A549 (cell line): ENCODE measurements around the gene COL19A1. TPM values are rescaled to one million over a fixed set of nuclear protein-coding genes. Genes with fewer than 3 reads are reported as not detected.

Experiments
- ATAC-seq, 2 experiments: fragments of 200-7000 bp in 1 of 2; fragments of >200 bp in 1 of 2; cut with Nextera tagmentation in 1 of 2; cut with Tn5 transposase in 1 of 2; 3 replicates each; pipeline versions ENCODE4 v1.8.0 to v1.9.1; 2018 to 2020; ENCODE audit warnings: mild to moderate bottlenecking in 1 of 2, moderate library complexity in 1 of 2
- CTCF ChIA-PET: fragments of 300-600 bp; sonication (Branson Sonifier 250); formaldehyde crosslinking; extraction: SDS; loops from one replicate; lab custom pipeline; 2021; ENCODE audit warnings: antibody characterized with exemption, inconsistent platforms; lab: Yijun Ruan, JAX
- POLR2A ChIA-PET: fragments of 350-600 bp; formaldehyde crosslinking; extraction: SDS; loops from one replicate; lab custom pipeline; 2021; ENCODE audit warnings: antibody characterized with exemption, inconsistent platforms; lab: Yijun Ruan, JAX
- DNase-seq, 2 experiments: peaks; one replicate each; pipeline versions ENCODE4 v3.0.0 to v3.0.0-alpha.2; 2011 to 2016; ENCODE audit warnings: low read depth in 1 of 2, low spot score in 1 of 2
- FAIRE-seq: peaks from 2 replicates; lab custom pipeline; 2011; peaks lifted over from hg19 to GRCh38; lab: Jason Lieb, UNC
- H3K27ac ChIP-seq, 2 experiments: fragments of >200 bp; sonication (Bioruptor Twin); formaldehyde crosslinking; 3 replicates each; pipeline ENCODE4 v1.5.1; 2016 to 2017
- H3K4me1 ChIP-seq: fragments of >200 bp; sonication (Bioruptor Twin); formaldehyde crosslinking; 3 replicates; pipeline ENCODE4 v1.6.1; 2016
- H3K4me2 ChIP-seq: fragments of >200 bp; sonication (Bioruptor Twin); formaldehyde crosslinking; 3 replicates; pipeline ENCODE4 v1.6.1; 2016
- H3K4me3 ChIP-seq: fragments of >200 bp; sonication (Bioruptor Twin); formaldehyde crosslinking; 3 replicates; pipeline ENCODE4 v1.5.1; 2016
- H3K9me3 ChIP-seq: fragments of >200 bp; sonication (Bioruptor Twin); formaldehyde crosslinking; 3 replicates; pipeline ENCODE4 v1.6.1; 2016
- CEBPB ChIP-seq, 2 experiments: fragments of >200 bp in 1 of 2; sonication (Bioruptor Twin) in 1 of 2; formaldehyde crosslinking in 1 of 2; IDR thresholded peaks; 2 replicates each; pipeline ENCODE4 v1.6.1; 2012 to 2016
- CTCF ChIP-seq: fragments of >200 bp; sonication (Bioruptor Twin); formaldehyde crosslinking; IDR thresholded peaks from 3 replicates; pipeline ENCODE4 v1.5.1; 2016
- EHF ChIP-seq: fragments of 250-450 bp; sonication (Bioruptor Pico); IDR thresholded peaks from 2 replicates; pipeline ENCODE4 v1.5.0; 2020; ENCODE audit warnings: mild to moderate bottlenecking
- HDAC2 ChIP-seq: fragments of 200-600 bp; sonication (generic); IDR thresholded peaks from 2 replicates; pipeline ENCODE4 v1.6.1; 2016
- HES2 ChIP-seq: fragments of >200 bp; sonication (Bioruptor Twin); formaldehyde crosslinking; IDR thresholded peaks from 2 replicates; pipeline ENCODE4 v1.6.1; 2016
- HOXB13 ChIP-seq: fragments of 250-450 bp; sonication (Bioruptor Pico); IDR thresholded peaks from 2 replicates; pipeline ENCODE4 v1.5.0; 2020; ENCODE audit warnings: low read depth, mild to moderate bottlenecking, moderate library complexity
- JUNB ChIP-seq: fragments of >200 bp; sonication (Bioruptor Twin); formaldehyde crosslinking; IDR thresholded peaks from 2 replicates; pipeline ENCODE4 v1.6.1; 2016
- MAFK ChIP-seq: fragments of 450-650 bp; IDR thresholded peaks from 2 replicates; pipeline ENCODE4 v1.6.1; 2014; ENCODE audit not compliant: partially characterized antibody
- MAX ChIP-seq: IDR thresholded peaks from 2 replicates; pipeline ENCODE4 v1.6.1; 2012
- MYC ChIP-seq: IDR thresholded peaks from 2 replicates; pipeline ENCODE4 v1.6.1; 2012; ENCODE audit warnings: mild to moderate bottlenecking, inconsistent platforms, low read length, improper control_type of control experiment, borderline replicate concordance
- NPAS2 ChIP-seq: fragments of 250-450 bp; sonication (Bioruptor Pico); IDR thresholded peaks from 2 replicates; pipeline ENCODE4 v1.8.0; 2022; ENCODE audit warnings: mild to moderate bottlenecking, moderate library complexity, borderline replicate concordance
- PBX3 ChIP-seq: IDR thresholded peaks from 2 replicates; pipeline ENCODE4 v1.6.1; 2012
- REST ChIP-seq: fragments of 200-600 bp; sonication (generic); IDR thresholded peaks from 2 replicates; pipeline ENCODE4 v1.6.1; 2016; ENCODE audit warnings: antibody characterized with exemption, mild to moderate bottlenecking, moderate library complexity
- TP53 ChIP-seq: fragments of 250-450 bp; sonication (Bioruptor Pico); IDR thresholded peaks from 2 replicates; pipeline ENCODE4 v1.5.0; 2021; ENCODE audit warnings: mild to moderate bottlenecking, moderate library complexity
- ZNF302 ChIP-seq: fragments of 250-450 bp; sonication (Bioruptor Pico); IDR thresholded peaks from 2 replicates; pipeline ENCODE4 v1.9.0; 2021; ENCODE audit warnings: inconsistent platforms, mild to moderate bottlenecking, moderate library complexity
- WGBS: methylation state at CpG from one replicate; pipeline ENCODE4 v1.1.6; 2017; ENCODE audit errors: missing lambda C conversion rate; 5-methylcytosine and 5-hydroxymethylcytosine counted together
- polyA plus RNA-seq, 4 experiments: library from polyadenylated mRNA; depleted of rRNA in 3 of 4; stranded (reverse); fragments of >200 nt; fragmentation: RNase III in 1 of 4; extraction: RNeasy Plus Mini Kit Qiagen cat#74134 plus additional on column Dnase treatment in 1 of 4; gene quantifications; 2 replicates in 3 of 4; 3 replicates in 1 of 4; pipeline ENCODE4 v1.2.3, GENCODE V29; 2011 to 2017

The COL19A1 gene
- polyA plus RNA-seq, 2 of the 4 experiments (the other 2 are of a cell fraction), result not detected

GRCh38 chr6:69887026-69887425 lies 20.7 kb downstream of the COL19A1 start:
- ChIA-PET CTCF (no interaction called here), POLR2A (no interaction called here)
- 4% methylated on average over 1 of the region's 1 CpG for WGBS
- H3K4me1 ChIP-seq, result no peaks in the 10 kb centered on the region
- no peak for TF ChIP-seq ZNF302 (CRISPR knock-in tag)
- no peak for TF ChIP-seq EHF
- no peak for TF ChIP-seq CTCF
- no peak for TF ChIP-seq NPAS2 (CRISPR knock-in tag)
- TF ChIP-seq PBX3, result no peak
- TF ChIP-seq HOXB13 (CRISPR knock-in tag), result no peak
- TF ChIP-seq REST, result no peak
- no peak for TF ChIP-seq CEBPB (IDR thresholded peaks at IDR 0.05)
- TF ChIP-seq MAX, result no peak
- no peak for TF ChIP-seq JUNB
- no peak for TF ChIP-seq HES2
- no peak for TF ChIP-seq MYC
- TF ChIP-seq MAFK, result no peak
- no peak overlapping the region for H3K27ac ChIP-seq
- no peak for ATAC-seq
- no peak overlapping the region for H3K4me2 ChIP-seq
- H3K9me3 ChIP-seq, result no peaks in the 10 kb centered on the region
- H3K4me3 ChIP-seq, result no peak overlapping the region
- no peak for DNase-seq
- no peak for FAIRE-seq

DNA sequence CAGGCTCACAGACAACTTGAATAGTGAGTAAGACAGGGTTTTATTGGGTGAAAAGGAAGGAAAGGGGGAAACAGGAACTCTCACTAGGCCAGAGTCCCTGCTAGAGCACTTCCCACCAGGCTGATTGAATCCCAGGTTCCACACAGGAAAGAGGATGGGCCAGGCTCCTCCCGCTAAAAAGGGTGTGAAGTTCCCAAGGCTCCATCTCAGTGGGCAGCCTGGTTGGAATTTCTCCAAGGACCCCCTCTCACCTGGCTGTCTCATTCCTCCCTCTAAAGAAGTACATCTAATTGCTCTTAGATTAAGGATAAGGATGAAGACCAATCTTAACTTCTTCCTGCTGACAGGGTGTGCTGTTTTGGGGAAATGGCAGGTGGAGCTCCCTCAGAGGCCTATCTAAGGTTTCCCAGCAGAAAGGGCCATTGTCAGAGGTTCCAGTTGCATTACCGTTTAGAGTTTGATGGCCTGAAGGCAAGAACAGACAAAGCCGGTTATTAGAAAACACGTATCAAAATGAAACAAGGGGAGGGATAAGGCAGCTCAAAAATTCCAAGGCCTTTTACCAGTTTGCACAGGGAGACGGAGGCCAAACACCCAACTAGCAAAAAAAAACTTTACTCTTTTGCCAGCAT lies 21.5 kb downstream of the COL19A1 start:
- 70% methylated on average over 5 of the region's 5 CpGs for WGBS
- H3K27ac ChIP-seq, result no peak overlapping the region
- DNase-seq (no peak), FAIRE-seq (no peak), ATAC-seq (no peak)
- no peak overlapping the region for H3K4me2 ChIP-seq
- H3K4me1 ChIP-seq, result no peaks in the 10 kb centered on the region
- H3K9me3 ChIP-seq, result no peaks in the 10 kb centered on the region
- TF ChIP-seq HDAC2 (no peak), MAX (no peak), NPAS2 (CRISPR knock-in tag) (no peak), TP53 (CRISPR knock-in tag) (no peak), HES2 (no peak)
- ChIA-PET POLR2A (no interaction called here), CTCF (no interaction called here)
- no peak overlapping the region for H3K4me3 ChIP-seq
